DMS 273 (cell line): ENCODE measurements around the gene USP3.
"Not testable (repeated sequence)": the region's sequence is repeated elsewhere in the genome, so short reads cannot be mapped to it uniquely, and the experiment has no call there.

ENCODE experiments used
- DNase-seq: peaks from one replicate; lab custom pipeline; 2025; ENCODE audit not compliant: unreplicated experiment; lab: John Stamatoyannopoulos, UW

The USP3 gene

GRCh38 chr15:63475707-63476106, 28.7 kb upstream of the USP3 start:
- DNase-seq = no peak

DNA sequence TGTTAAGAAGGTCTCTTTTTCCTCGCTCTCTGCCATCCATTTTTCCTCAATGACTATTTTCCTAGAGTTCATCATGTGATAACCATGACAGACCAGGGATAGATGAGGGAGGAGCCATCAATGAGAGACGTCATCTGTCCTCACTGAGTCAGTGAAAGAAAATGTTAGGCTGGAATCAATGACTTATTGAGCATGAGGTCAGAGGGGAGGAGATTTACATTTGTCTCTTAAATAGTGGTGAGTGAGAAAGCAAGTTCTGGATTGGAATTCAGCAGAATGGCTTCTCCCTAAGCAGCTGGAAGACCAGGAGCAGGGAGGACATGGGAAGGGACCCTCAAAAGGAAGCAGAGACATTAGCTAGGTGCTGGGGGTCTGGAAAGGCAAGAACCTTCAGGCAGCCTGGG, 28.2 kb upstream of the USP3 start:
- DNase-seq = peak; percentile 12

- peak; percentile 6 for DNase-seq
These were observed 26.1 kb upstream of the USP3 start for GRCh38 chr15:63478243-63478642.

- DNase-seq = no peak
These were observed 24.0 kb upstream of the USP3 start for GRCh38 chr15:63480441-63480821.

- no peak for DNase-seq
These were observed 23.1 kb upstream of the USP3 start for GRCh38 chr15:63481105-63481810.

DNA sequence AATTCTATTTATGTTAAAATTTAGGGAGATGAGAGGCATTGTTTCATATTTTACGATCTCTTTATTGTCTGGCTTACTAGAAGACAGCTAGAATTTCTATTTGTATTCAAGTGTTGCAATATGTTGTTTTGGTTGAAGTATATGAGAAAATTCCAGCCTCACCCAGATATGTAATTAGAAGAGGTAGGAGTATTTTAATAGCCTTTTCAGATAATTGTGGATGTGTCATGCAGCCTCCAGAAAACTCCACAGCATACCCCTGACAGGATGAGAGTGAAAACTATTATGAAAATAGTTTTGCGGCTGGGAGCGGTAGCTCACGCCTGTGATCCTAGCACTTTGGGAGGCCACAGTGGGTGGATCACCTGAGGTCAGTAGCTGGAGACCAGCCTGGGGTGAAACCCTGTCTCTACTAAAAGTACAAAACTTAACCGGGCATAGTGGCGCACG, 21.5 kb upstream of the USP3 start:
- no peak for DNase-seq

DNA sequence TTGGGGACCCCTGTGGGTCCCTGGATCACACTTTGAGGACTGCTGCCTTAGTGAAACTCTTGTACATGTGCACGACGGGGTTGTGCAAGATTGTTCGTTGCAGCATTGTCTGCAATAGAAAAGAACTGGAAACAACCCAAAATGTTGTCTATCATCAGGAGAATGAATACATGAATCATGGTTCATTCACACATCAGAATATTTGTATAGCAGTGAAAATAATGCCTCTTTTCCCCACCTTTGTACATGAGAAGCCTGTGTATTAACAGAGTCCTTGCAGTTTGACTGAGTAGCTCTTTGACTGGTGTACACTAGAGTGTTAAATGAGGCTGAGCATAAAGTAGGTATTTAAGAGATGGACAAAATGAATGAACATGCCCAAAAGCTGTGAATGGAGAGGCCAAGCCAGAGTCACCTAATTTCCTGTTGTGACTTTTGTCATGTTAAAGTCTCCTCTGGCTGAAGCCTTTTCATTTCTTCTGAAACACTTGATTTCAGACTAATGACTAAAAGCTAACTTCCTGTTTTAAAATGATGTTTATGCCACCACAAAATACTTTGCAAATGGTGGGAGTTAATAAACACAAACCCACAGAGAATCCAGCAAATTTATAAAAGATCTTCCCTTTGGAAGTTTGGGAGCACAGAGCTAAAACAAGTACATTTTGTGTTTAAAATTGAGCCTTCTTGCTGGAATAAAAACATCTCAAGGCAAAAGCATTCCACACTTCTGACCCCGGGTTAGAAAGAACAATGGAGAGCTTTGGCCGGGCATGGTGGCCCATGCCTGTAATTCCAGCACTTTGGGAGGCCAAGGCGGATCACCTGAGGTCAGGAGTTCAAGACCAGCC, 20.6 kb upstream of the USP3 start:
- no peak for DNase-seq

DNA sequence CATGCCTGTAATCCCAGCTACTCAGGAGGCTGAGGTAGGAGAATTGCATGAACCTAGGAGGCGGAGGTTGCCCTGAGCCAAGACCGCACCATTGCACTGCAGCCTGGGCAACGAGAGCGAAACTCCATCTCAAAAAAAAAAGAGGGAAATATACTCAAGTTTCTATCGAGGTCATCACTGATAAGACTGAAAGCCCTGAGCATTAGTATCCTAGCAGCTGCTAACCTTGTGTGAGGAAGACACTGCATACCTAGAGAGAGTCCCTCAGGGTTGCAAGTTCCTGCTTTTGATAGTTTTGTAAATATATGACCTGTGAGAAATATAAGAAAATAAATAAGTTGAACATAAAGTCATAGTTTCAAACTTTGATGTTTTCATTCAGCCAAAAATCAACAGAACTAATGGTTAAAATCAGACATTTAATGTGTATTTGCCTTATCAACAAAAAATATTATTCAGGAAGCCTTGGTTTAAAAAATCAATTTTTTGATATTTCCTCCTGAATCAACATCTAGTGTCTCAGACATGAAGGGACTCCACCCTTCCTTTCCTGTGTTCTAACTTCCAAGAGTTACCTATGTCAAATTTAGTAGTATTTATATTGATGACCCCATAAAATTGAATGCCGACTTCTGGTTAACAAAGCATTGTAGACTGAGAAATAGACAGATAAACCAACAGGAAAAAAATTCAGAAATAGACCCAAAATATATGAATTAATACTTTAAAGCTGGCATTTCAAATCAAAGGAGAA, 19.8 kb upstream of the USP3 start:
- DNase-seq = no peak

DNA sequence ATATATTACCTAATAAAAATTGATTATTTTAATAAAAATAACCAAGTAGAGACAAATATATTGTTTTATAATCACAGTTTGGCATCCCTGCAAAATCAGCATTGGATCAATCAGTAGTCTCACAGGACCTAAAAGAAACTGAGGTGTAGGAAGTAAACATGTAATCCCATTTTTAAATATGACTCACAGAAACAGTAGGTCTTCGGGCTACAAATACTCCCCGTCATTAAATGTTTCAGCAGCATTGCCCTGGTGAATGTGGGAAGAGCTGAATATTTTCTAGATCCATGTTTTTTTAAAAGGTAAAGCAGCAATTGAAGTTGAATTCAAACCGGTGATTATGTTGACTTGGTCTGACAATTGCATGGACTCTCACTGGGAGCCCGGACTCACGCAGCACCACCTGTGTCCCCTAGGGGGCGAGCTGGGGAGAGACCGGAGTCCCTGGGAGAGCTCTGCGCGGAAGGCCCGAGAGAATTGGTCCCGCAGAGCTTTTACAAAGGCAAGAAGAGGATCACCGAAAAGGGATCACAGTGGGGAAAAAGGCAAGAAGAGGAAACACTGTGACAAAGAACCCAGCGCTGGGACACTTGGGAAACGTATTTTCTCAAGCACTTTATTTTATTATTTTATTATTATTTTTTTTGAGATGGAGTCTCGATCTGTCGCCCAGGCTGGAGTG, 17.2 kb upstream of the USP3 start:
- peak; percentile 87 for DNase-seq

DNA sequence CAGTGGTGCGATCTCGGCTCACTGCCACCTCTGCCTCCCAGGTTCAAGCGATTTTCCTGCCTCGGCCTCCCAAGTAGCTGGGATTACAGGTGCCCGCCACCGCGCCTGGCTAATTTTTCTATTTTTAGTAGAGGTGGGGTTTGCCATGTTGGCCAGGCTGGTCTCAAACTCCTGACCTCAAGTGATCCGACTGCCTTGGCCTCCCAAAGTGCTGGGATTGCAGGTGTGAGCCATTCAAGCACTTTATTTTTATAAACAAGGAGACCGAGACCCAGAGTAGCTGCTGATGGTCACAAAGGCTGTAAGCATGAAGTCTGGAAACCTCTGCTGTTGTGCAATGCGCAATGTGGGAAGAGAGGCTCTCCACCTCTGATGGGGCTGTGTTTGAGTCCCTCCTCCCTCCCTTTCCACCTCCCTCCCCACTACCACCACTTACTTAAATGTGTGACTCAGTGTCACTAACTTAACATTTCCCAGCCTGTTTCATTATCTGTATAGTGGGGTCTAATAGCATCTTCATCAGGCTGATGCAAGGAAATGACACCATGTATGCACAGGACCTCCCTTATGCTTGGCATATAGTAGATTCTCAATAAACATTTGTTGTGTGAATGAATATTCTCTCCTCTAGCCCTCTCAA, 16.5 kb upstream of the USP3 start:
- not testable (repeated sequence) for DNase-seq

DNA sequence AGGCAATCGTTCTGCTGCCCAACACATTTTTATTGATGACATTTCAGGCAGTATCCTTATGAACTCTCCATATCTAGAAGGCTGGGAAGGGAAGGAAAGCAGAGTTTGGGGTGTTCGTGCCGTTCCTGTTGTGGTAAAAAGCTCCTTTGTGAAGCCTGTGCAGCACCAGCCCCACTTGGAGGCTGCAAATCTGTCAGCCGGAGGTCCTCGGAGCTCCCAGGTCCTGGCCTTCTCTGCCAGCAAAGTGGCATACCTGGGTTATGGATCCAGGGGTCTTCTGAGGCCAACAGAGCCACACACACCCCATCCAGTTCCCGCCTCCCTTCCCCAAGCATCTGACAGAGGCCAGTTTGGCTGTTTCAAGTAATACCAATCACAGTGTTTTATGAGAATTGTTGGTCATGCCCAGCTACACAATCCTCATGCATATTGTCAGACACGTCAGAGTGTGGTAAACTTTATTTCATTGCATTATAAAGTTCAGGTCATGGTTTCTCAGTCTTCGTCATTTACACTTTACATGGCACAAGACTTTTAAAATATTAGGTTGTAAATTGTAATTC, 15.9 kb upstream of the USP3 start:
- DNase-seq = no peak

GRCh38 chr15:63489352-63489751, 15.0 kb upstream of the USP3 start:
- DNase-seq = no peak

- DNase-seq = peak; percentile 21
These were observed 13.9 kb upstream of the USP3 start for GRCh38 chr15:63490345-63491034.

DNA sequence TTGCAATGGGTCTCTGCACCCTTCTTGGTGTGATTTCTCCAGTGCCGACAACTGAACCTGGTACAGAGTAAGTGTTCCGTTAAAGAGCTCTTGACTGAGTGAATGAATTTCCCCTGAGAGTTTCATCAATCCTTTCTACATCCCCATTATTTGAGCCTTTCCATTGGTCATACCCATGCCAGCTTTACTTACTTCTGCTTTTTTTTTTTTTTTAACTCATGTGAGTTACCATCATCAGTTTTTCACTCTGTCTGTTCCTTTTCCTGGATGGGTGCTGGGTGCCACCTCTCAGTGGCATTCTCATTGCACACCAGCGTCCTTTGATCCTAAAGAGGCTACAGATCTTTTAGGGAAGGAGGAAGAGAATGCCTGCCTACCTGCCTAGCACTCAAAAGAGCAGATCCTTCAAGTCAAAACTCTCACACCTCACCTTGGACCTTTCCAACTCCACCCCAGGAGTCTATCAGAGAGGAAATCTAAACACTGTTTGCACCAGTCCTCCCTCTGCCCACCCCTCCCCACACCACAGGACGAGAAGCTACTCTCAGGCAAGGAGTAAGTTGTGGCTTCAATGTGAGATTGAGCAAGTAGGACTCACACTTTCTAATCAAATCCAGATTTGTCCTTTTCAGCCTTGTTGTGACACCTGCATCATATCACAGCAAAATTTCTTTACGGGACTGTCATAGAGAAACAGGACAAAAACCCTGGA, 13.1 kb upstream of the USP3 start:
- DNase-seq = no peak

GRCh38 chr15:63491979-63492378, 12.4 kb upstream of the USP3 start:
- DNase-seq = no peak

- no peak for DNase-seq
These were observed 11.8 kb upstream of the USP3 start for GRCh38 chr15:63492541-63493077.

DNA sequence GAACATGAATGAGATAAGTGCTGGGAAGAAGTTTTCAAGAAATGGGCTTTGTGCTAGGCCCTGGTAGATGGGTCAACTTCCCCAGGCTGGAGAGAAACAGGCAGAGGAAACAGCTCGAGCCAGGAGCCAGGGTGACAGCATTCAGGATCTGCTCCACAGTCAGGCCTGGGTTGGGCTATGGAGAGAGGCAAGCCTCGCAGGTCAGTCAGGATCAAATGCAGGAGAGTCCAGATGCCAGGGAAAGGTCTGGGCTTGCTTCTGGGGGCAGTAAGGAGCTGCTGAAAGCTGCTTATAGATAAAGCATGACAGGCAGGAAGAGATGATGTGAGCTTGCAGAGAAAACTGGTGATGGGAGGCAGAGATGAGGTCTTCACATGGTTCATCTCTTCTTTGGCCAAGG, 11.0 kb upstream of the USP3 start:
- peak; percentile 28 for DNase-seq

- DNase-seq = no peak
These were observed 10.0 kb upstream of the USP3 start for GRCh38 chr15:63494408-63494807.

GRCh38 chr15:63495343-63495742, 9.1 kb upstream of the USP3 start:
- DNase-seq = no peak
